ENCODE results near the gene AGPAT3.

The AGPAT3 gene

DNA sequence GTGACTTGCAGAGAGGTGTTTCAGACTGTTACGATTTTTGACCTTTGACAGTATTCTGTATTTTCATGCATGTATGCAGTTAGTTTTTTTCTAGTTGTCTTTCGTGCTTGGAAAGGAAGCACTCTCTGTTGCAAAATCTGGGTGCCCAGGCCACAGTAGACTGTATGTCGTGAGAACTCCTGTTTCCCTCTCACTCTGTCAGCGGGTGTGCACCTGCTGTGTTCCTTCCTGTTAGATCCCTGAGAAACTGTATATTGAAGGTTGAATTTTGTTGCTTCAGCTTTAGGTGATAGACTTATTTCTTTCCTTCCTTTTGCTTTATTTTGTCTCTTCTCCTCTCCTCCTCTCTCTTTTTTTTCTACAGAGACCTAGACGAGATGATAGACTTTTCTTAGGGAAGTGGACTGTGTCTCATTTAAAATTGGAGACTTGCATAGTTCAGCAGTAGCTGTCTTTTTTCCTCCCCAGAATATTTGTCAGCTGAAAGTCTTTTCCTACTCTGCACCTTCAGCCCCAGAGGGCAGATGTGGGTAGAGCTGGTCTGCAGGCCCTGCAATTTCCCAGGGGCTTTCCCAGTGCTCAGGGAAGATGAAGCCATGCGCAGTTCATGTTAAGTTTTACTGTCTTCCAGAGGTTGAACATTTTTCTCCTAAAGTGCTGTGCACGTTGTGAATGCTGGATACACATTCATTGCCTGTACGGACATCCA lies 148.5 kb downstream of the AGPAT3 start:
- no peak for TF ChIP-seq ZFX (IDR thresholded peaks at IDR 0.05; ENCODE audit: borderline replicate concordance)
- TF ChIP-seq, protein P1, sequence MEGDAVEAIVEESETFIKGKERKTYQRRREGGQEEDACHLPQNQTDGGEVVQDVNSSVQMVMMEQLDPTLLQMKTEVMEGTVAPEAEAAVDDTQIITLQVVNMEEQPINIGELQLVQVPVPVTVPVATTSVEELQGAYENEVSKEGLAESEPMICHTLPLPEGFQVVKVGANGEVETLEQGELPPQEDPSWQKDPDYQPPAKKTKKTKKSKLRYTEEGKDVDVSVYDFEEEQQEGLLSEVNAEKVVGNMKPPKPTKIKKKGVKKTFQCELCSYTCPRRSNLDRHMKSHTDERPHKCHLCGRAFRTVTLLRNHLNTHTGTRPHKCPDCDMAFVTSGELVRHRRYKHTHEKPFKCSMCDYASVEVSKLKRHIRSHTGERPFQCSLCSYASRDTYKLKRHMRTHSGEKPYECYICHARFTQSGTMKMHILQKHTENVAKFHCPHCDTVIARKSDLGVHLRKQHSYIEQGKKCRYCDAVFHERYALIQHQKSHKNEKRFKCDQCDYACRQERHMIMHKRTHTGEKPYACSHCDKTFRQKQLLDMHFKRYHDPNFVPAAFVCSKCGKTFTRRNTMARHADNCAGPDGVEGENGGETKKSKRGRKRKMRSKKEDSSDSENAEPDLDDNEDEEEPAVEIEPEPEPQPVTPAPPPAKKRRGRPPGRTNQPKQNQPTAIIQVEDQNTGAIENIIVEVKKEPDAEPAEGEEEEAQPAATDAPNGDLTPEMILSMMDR (IDR thresholded peaks at IDR 0.05) = no peak
- peak overlapping the region; percentile 83 for H3K27ac ChIP-seq

DNA sequence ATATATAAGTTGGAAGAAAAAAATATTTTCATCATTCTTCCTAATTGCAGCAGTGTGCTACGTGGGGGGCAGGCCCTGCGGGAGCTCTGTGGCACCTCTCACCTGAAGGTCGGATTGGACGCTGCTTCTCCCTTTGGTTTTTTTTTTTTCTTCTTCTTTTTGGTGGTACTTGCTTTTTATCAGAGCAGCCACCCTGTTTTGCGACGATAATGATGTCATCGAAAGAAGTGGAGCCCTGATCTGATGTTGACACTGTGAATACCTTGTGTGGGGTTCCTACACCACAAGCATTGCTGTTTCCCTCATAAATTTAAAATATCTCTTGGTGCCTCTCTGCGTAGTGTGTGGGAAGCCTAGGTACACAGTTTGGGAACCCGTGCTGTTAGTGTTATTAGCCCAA lies 152.6 kb downstream of the AGPAT3 start:
- no peak overlapping the region for H3K27ac ChIP-seq
- TF ChIP-seq, protein P1 (IDR thresholded peaks at IDR 0.05) = no peak
- TF ChIP-seq ZFX (IDR thresholded peaks at IDR 0.05; ENCODE audit: borderline replicate concordance) = no peak

DNA sequence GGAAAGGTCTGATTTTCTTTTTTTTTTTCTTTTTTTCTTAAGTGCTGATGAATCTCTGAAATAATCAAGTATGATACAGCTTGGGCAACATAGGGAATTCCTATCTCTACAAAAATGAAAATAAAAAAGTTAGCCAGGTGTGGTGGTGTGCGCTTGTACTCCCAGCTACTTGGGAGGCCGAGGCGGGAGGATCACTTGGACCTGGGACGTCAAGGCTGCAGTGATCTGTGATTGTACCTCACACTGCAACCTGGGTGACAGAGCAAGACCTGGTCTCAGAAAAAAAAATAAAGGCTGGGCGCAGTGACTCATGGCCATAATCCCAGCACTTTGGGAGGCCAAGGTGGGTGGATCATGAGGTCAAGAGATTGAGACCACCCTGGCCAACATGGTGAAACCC lies 153.1 kb downstream of the AGPAT3 start:
- H3K27ac ChIP-seq = no peak overlapping the region
- TF ChIP-seq ZFX (IDR thresholded peaks at IDR 0.05; ENCODE audit: borderline replicate concordance) = no peak
- TF ChIP-seq, protein P1 (IDR thresholded peaks at IDR 0.05) = no peak

DNA sequence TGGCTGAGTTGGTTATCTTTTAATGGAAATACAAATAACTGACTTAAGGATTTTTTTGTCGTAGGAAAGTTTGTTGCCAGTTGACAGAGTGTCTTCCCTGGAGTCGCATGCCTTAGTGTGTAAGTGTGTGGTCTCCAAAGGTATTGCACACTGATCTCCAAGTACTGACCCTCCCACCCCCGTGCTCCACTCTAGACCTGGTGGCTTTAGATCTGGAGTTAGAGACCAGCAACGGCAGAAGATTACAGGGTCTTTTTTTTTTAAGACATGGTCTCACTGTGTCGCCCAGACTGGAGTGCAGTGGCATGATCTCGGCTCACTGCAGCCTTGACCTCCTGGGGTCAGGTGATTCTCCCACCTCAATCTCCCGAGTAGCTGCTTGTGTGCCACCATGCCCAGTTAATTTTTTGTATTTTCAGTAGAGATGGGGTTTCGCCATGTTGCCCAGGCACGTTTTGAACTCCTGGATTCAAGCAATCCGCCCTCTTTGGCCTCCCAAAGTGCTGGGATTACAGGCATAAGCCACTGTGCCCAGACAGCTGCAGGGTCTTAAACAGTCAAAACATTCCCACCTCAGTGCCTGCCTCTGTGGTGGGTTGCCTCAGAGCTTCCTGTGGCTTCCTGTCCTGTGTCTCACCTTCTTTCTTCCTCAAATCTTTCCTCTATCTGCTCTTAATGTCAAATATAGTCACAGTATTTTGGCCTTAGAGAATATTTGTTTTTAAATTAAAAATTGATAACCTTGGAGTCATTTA lies 154.0 kb downstream of the AGPAT3 start:
- TF ChIP-seq, protein P1 (IDR thresholded peaks at IDR 0.05) = no peak
- TF ChIP-seq ZFX (IDR thresholded peaks at IDR 0.05; ENCODE audit: borderline replicate concordance) = no peak
- H3K27ac ChIP-seq = no peak overlapping the region

DNA sequence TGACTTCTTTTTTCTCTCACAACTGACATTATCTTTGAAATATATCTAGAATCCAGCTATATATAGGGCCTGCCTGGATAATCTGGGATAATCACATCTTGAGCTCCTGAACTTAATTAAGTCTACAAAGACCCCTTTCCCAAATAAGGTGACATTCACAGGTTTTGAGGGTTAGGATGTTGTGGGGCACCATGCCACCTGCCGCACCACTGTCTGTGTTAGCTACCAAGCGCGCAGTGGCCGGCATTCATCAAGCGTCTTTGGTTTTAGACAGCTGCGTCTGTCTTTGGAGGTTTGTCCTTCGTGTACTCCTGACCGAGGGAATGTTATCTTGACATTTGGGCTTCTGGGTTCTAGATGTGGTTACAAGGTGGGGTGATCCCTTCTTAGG lies 154.5 kb downstream of the AGPAT3 start:
- no peak overlapping the region for H3K27ac ChIP-seq
- TF ChIP-seq ZFX (IDR thresholded peaks at IDR 0.05; ENCODE audit: borderline replicate concordance) = no peak
- TF ChIP-seq, protein P1 (IDR thresholded peaks at IDR 0.05) = no peak

DNA sequence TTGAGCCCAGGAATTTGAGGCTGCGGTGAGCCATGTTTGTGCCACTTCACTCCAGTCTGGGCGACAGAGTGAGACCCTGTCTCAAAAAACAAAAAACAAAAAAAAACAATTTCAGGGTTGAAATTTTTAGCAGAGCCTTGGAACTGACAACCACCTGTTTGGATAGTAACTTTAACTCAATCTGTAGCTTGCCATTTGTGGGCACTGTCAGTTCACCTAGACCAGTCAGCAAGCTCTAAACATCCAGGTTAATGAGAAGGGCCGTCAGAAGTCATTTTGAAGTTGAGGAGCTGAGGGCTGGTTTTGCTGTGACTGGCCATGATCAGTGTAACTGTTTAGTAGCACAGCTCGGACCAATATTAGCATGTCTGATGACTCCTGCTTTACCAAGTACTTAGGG lies 155.5 kb downstream of the AGPAT3 start:
- no peak for TF ChIP-seq ZFX (IDR thresholded peaks at IDR 0.05; ENCODE audit: borderline replicate concordance)
- TF ChIP-seq, protein P1 (IDR thresholded peaks at IDR 0.05) = no peak
- H3K27ac ChIP-seq = no peak overlapping the region

DNA sequence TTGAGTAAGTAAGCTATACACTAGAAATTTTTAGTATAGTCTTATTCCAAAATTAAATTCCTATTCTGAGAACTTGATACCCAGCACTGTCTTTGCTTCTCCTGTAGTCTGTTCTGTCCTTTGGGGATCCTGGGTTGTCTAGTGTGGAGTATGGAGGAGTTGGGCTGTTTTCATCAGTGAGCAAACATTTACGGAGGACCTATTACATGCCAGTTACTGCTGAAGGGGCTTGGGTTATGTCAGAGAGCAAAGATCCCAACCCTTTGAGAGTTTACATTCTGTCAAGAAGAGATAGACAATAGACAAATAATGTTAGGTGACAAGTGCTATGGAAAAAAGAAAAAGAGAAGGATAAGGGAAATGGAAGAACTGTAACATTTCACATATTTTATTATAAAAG lies 156.0 kb downstream of the AGPAT3 start:
- TF ChIP-seq, protein P1 (IDR thresholded peaks at IDR 0.05) = no peak
- no peak for TF ChIP-seq ZFX (IDR thresholded peaks at IDR 0.05; ENCODE audit: borderline replicate concordance)

More for the DNA sequence above, 156.0 kb downstream of the AGPAT3 start:
- H3K27ac ChIP-seq = no peak overlapping the region
